MG63 (cell line): ENCODE results near the gene TACC3. TPM values are rescaled to one million over a fixed set of nuclear protein-coding genes. Genes with fewer than 3 reads are reported as not detected.

Experiments used
- DNase-seq: peaks from one replicate; pipeline ENCODE4 v3.0.0-alpha.2; 2020
- H3K27me3 ChIP-seq: fragments of 250-450 bp; sonication (Bioruptor Pico); 2 replicates; pipeline ENCODE4 v1.5.1; 2020; ENCODE audit warnings: mild to moderate bottlenecking, moderate library complexity
- H3K36me3 ChIP-seq: fragments of 250-450 bp; sonication (Bioruptor Pico); 2 replicates; pipeline ENCODE4 v1.5.1; 2020; ENCODE audit warnings: mild to moderate bottlenecking, moderate library complexity
- H3K4me3 ChIP-seq: fragments of 250-450 bp; sonication (Bioruptor Pico); 2 replicates; pipeline ENCODE4 v1.5.1; 2020; ENCODE audit warnings: mild to moderate bottlenecking, moderate library complexity
- H3K9me3 ChIP-seq: fragments of 250-450 bp; sonication (Bioruptor Pico); 2 replicates; pipeline ENCODE4 v1.5.1; 2020; ENCODE audit warnings: mild to moderate bottlenecking, moderate library complexity
- total RNA-seq: library from RNA; depleted of rRNA; stranded (reverse); fragments of >200 nt; shearing (Covaris generic); gene quantifications from 2 replicates; pipeline ENCODE4 v1.2.3, GENCODE V29; 2014; ENCODE audit warnings: low replicate concordance

The TACC3 gene
- total RNA-seq, 1 experiment from 2014 or later, result 67.1 TPM

DNA sequence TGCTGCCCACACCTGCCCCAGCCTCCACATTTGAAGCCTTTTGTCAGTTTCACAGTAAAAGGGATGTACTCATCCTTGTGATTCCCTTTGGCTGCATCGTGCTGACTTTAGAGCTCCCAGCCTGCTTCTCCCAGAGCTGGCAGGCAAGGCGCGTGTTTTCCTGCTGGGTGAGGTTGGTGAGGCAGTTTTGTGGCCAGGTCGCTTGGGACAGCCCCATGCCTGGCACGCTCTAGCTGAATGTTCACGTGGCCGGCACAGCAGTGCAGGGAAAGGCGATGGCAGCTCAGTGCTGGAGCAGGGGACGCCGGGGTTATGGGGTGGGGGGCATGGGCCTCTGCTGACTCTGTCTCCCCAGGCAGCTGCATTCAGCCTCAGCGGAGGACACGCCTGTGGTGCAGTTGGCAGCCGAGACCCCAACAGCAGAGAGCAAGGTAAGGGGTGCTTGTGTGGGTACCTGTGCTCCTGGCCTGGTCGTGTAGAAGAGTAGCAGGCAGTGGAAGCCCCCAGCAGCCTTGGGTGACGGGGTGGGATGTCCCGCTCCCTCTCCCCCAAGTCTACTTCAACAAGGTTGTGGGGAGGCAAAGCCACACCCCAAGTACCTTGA lies 9.3 kb downstream of the TACC3 start:
- DNase-seq, result no peak
- Histone ChIP-seq H3K36me3 (peaks cover 58% of the 10 kb centered on the region), H3K9me3 (no peaks in the 10 kb centered on the region), H3K4me3 (no peak overlapping the region), H3K27me3 (no peaks in the 10 kb centered on the region)

DNA sequence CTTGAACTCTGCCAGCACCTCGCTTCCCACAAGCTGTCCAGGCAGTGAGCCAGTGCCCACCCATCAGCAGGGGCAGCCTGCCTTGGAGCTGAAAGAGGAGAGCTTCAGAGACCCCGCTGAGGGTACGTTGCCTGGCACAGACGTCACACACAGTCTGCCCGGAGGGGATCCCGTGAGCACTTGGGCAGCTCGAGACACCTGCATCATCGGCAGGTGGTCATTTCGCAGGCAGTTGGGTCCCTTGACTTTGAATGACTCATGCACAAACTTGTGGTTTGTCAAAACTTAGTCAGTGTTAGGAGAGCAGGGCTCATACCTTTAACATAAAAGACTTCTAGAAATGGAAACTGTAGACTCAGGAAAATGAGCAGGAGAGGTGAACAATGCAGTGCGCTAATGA lies 9.9 kb downstream of the TACC3 start:
- no peak overlapping the region for H3K4me3 ChIP-seq
- H3K9me3 ChIP-seq, result no peaks in the 10 kb centered on the region
- H3K36me3 ChIP-seq, result peaks cover 58% of the 10 kb centered on the region
- H3K27me3 ChIP-seq, result no peaks in the 10 kb centered on the region
- DNase-seq, result no peak

DNA sequence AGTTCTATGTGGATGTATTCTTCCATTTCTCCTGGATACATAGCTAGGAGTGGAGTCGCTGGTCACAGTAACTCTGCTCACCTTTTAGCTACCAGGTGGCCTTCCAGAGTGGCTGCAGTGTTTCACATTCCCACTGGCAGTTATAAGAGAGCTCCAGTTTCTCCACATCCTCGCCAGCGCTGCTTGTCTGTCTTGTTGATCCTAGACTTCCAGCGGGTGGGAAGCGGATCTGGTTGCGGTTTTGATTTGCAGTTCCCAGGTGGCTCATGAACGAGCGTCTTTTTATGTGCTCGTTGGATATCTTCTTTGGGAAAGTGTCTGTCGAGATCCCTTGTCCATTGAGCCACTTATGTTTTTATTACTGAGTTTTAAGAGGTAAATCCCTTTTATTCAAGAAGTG lies 11.6 kb downstream of the TACC3 start:
- H3K4me3 ChIP-seq, result no peak overlapping the region
- no peaks in the 10 kb centered on the region for H3K9me3 ChIP-seq
- DNase-seq, result no peak
- H3K27me3 ChIP-seq, result no peaks in the 10 kb centered on the region
- peaks cover 53% of the 10 kb centered on the region for H3K36me3 ChIP-seq

DNA sequence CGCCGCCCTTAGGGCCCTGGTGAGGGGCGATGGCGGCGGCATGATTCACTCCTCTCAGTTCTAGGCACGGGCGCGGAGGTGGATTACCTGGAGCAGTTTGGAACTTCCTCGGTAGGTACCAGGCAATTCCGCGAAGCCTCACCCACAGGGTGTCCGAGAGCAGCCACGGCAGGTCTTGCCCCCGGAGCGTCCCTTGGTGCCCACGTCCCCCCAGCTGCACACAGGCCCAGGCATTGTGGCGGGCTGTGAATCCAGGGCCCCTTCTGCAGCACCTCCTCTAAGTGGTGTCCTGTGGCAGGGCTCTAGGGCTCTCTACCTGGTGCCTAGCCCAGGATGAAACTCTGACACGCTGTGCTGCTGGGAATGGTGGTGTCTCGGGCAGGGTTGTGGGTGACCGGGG lies 13.9 kb downstream of the TACC3 start:
- DNase-seq, result no peak
- H3K27me3 ChIP-seq, result no peaks in the 10 kb centered on the region
- H3K36me3 ChIP-seq, result peaks cover 43% of the 10 kb centered on the region
- H3K9me3 ChIP-seq, result no peaks in the 10 kb centered on the region
- no peak overlapping the region for H3K4me3 ChIP-seq

DNA sequence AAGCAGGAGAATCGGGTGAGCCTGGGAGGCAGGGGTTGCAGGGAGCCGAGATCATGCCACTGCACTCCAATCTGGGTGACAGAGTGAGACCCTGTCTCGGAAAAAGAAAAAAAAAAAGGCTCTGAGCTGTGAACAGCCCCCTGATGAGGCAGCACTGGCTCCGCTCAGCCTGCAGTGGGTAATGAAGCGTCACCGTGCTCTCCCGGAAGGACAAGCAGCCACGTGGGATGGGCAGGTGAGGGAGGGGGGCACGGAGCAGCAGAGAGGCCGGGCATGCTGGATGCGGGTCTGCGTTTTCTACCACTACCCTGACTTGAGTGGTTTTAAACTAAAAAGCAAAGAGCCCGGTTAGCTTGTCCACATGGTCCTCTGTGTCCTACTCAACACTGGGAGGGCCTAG lies 15.5 kb downstream of the TACC3 start:
- Histone ChIP-seq H3K27me3 (no peaks in the 10 kb centered on the region), H3K4me3 (no peak overlapping the region), H3K36me3 (peaks cover 45% of the 10 kb centered on the region), H3K9me3 (no peaks in the 10 kb centered on the region)
- DNase-seq, result no peak

DNA sequence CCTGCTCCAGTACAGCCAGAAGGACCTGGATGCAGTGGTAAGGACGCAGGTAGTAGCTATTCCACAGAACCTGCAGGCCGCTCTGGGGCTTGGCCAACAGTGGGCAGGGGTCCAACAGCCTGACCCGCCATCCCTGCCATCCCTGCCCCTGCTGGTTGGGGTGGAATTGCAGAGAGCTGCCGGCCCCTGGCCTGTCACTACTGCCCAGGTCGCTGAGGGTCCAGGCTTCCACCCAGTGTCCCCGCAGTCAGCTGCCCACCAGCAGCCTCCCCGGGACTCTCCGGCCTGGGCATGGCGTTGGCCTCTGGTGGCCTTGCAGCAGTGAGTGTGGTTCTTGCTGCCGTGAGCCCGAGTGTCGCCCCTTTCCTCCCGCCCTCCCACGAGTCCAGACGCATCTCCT lies 16.3 kb downstream of the TACC3 start:
- peaks cover 47% of the 10 kb centered on the region for H3K36me3 ChIP-seq
- DNase-seq, result no peak
- H3K27me3 ChIP-seq, result no peaks in the 10 kb centered on the region
- no peaks in the 10 kb centered on the region for H3K9me3 ChIP-seq
- H3K4me3 ChIP-seq, result no peak overlapping the region

DNA sequence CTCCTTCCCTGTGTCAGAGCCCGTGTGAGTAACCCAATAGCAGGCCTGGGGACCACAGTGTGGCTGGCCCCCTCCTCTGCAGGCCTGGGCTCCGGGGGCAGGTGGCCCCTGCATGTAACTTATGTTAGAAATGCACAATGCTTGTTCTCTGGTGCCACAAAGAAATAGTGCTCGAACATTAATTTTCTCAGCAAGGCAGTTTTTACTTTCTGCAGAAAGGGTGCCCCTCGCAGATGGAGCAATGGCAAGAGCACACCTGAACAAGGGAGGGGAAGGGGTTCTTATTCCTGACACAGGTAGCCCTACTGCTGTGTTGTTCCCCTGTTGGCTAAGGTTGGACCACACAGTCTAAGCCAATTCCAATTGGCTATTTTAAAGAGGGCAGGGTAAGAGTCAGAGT lies 17.1 kb downstream of the TACC3 start:
- no peak for DNase-seq
- H3K9me3 ChIP-seq, result no peaks in the 10 kb centered on the region
- H3K27me3 ChIP-seq, result no peaks in the 10 kb centered on the region
- no peak overlapping the region for H3K4me3 ChIP-seq
- H3K36me3 ChIP-seq, result peaks cover 40% of the 10 kb centered on the region

DNA sequence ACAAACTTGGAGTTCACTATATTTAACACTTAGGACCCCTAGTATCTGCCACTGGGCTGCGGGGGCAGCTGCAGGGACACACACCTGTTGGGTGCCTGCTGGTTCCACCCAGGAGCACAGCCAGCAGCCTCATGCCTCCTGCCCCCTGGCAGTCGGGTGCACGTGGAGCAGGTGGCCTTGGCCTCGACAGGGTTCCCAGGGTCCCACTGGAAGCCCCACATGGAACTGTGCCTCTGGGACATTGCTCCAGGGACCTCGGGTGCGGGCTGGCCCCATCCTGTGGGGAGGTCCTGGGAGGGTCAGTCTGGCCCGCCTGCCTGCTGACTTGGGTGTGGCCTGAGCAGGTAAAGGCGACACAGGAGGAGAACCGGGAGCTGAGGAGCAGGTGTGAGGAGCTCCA lies 18.0 kb downstream of the TACC3 start:
- peaks cover 35% of the 10 kb centered on the region for H3K36me3 ChIP-seq
- H3K9me3 ChIP-seq, result no peaks in the 10 kb centered on the region
- no peak overlapping the region for H3K4me3 ChIP-seq
- DNase-seq, result no peak
- no peaks in the 10 kb centered on the region for H3K27me3 ChIP-seq

DNA sequence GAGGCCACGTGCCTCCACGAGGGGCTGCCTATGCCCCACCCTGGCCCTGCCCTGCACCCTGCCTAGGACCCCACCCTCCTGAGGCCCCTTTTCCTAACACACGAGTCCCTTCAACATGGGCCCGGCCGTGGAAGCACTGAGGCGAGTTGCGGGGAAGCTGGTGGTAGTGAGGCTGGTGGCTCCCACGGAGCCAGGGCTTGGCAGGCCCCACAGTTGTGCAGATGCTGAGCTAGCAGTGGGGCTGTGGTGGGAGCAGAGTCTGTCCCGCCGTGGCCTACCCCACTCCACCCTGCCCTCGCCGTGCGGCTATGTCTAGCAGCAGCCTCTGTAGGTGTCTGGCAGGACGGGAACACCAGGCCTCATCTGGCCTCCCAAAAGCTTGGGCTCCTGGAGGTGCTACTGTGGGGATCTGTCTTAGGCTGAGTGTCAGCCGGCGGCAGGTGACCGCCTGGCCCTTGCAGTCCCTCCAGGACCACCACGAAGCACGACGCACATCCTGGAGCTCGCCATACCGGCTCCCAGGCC lies 18.8 kb downstream of the TACC3 start:
- no peak overlapping the region for H3K4me3 ChIP-seq
- H3K27me3 ChIP-seq, result no peaks in the 10 kb centered on the region
- H3K9me3 ChIP-seq, result no peaks in the 10 kb centered on the region
- peaks cover 30% of the 10 kb centered on the region for H3K36me3 ChIP-seq
- DNase-seq, result no peak

DNA sequence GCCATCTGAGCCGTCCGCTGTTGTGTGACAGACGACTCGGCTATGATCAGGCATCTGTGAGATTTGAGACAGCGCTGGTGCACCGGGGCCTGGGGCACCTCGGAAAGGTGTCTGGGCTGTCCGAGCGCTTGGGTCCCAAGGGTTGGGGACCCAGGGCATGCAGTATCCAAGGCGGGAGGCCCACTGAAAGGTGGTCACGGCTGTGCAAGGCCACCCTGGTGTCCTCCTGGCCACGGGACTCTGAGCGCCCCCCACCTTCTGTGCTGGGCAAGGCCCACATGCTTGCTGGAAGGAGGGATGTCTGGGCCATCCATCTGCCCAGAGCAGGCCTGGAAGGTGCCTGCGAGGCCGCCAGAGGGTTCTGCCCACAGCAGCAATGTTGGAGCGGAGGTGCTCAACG lies 19.9 kb downstream of the TACC3 start:
- Histone ChIP-seq H3K9me3 (no peaks in the 10 kb centered on the region), H3K27me3 (no peaks in the 10 kb centered on the region), H3K4me3 (no peak overlapping the region), H3K36me3 (peaks cover 22% of the 10 kb centered on the region)
- no peak for DNase-seq

DNA sequence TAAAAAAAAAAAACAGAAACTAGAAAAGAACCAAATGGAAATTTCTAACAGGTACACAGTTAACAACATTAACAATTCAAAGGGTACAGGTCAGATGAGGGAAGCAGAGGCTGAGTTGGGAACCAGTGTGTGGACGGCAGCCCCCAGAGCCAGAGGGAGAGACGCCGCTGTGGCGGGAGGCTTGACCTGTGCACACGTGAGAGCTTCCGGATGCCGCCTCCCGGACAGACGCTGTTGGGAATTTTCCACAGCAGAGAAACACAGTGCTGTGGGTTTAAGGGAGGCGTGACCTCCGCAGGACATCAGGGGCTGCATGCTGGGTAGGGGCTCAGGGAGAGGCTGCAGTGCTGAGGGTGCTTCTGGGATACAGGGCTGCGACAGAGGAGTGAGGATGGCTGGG lies 22.2 kb downstream of the TACC3 start:
- Histone ChIP-seq H3K4me3 (no peak overlapping the region), H3K9me3 (no peaks in the 10 kb centered on the region), H3K27me3 (no peaks in the 10 kb centered on the region), H3K36me3 (peaks cover 8% of the 10 kb centered on the region)
- DNase-seq, result no peak

DNA sequence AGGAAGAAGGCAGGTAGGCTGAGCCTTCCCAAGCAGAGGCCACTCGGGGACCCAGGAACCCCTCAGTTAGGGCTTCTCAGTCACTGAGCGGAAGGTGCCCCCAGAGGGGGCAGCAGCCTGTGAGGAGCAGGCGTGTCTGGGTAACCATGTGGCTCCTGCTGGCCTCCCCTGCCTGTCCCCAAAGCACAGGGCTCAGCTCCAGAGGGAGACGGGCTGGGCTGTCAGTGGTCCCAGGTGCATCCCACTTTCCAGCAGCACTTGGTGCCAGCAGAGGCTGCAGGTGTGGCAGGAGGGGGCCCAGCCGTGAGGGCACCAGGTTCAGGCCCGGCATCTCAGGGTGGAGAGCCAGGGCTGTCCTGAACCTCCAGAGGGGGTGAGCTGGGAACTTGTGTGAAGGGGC lies 22.7 kb downstream of the TACC3 start:
- DNase-seq, result no peak
- no peaks in the 10 kb centered on the region for H3K27me3 ChIP-seq
- no peaks in the 10 kb centered on the region for H3K9me3 ChIP-seq
- no peak overlapping the region for H3K4me3 ChIP-seq
- H3K36me3 ChIP-seq, result peaks cover 8% of the 10 kb centered on the region

DNA sequence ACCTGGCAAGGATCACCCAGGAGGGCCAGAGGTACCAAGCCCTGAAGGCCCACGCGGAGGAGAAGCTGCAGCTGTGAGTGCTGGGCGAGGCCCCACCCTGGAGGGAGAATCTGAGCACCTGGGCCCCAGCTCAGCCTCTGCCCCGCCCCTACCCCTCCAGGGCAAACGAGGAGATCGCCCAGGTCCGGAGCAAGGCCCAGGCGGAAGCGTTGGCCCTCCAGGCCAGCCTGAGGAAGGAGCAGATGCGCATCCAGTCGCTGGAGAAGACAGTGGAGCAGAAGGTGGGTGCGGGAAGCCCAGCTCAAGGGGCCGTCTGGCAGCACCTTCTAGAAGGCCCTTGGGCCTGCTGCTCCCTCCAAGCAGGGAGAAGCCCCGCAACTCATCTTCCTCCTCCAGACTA lies 23.2 kb downstream of the TACC3 start:
- DNase-seq, result no peak
- no peak overlapping the region for H3K4me3 ChIP-seq
- peaks cover 8% of the 10 kb centered on the region for H3K36me3 ChIP-seq
- H3K9me3 ChIP-seq, result no peaks in the 10 kb centered on the region
- H3K27me3 ChIP-seq, result no peaks in the 10 kb centered on the region

DNA sequence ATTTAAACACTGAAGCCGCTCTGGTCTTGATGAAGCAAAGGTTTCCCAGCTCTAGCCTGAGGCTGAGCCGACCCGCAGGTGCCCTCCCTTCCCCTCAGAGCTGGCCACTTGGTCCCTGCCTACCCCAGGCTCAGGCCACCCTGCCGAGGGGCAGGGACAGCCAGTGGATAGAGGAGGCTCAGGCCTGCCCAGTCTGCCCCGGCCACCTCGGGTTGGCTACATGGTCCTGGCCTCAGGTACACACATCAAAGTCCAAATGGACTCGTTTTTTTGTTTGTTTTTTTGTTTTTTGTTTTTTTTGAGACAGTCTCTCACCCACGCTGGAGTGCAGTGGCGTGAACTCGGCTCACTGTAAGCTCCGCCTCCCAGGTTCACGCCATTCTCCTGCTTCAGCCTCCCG lies 23.8 kb downstream of the TACC3 start:
- Histone ChIP-seq H3K27me3 (no peaks in the 10 kb centered on the region), H3K4me3 (no peak overlapping the region), H3K36me3 (peaks cover 8% of the 10 kb centered on the region), H3K9me3 (no peaks in the 10 kb centered on the region)
- DNase-seq, result no peak

DNA sequence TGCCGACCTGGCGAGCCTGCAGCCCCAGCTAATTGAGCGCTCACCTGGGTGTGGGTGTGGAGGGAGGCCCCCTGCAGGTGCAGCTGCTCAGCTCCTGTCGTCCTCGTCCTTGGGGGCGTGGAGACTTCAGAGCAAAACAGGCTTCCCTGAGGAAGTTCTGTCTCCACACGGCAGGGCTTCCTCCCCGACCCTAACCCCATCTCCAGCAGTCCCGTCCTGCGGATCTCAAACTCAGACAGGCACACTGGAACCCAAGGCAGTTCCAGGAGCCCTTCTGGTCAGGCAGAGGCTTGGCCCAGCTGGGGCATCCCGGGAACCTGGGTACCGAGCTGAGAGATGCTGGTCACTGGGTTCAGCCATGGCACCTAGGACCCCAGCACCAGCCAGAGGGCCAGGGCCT lies 24.4 kb downstream of the TACC3 start:
- DNase-seq, result no peak
- Histone ChIP-seq H3K27me3 (no peaks in the 10 kb centered on the region), H3K4me3 (no peak overlapping the region), H3K36me3 (peaks cover 8% of the 10 kb centered on the region), H3K9me3 (no peaks in the 10 kb centered on the region)

DNA sequence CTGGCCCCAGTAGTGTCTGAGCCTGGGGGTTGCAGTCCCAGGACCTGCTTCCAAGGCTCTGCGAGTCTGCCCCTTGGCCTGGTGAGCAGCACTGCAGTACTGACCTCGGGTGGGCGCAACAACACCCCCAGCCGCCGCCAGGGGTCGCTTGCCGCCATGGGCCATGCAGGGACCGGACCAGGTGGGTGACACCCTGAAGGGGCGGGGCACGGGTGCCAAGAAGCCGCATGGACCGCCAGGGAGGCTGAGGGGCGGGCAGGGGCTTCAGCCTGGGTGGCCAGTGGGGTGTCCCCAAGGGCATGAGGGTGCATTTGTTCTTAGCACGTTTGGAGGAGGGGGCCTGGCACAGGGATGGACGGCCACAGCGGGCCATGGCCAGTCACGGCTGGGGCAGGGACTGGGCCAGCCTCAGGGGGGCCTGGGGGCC lies 25.0 kb downstream of the TACC3 start:
- Histone ChIP-seq H3K9me3 (no peaks in the 10 kb centered on the region), H3K36me3 (peaks cover 7% of the 10 kb centered on the region), H3K27me3 (no peaks in the 10 kb centered on the region), H3K4me3 (no peak overlapping the region)
- DNase-seq, result peak; percentile 52

DNA sequence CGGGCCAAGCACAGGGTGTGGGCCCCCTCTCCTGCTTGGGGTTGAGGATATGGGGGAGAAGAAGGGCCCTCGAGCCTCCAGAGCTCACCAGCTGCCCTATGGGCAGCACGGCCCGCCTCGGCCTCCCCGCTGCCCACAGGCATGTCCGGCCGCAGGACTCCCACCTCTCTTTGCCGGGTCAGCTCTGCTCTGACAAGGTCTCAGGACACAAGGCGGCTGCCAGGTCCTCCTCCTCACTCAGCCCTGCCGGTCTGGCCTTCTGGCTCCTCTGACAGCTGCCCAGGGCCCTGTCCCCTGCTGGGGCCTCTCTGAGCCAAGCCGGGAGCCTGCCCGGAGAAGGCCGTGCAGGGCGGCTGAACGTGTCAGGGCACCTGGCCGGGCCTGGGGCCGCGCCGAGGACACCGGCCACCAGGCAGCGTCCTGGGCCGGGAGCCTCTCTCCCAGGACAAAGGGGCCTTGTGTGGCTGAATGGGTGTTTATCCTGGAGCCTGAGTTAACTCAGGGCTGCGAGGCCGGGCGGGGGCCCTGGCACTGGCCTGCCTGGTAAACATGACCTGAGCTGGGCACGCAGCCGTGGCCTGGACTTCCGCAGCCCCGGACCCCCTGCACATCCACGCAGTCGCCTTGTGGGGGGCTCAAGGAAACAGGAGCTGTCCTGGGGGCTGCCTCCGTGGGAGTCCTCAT lies 25.7 kb downstream of the TACC3 start:
- no peak for DNase-seq
- Histone ChIP-seq H3K27me3 (no peaks in the 10 kb centered on the region), H3K36me3 (no peaks in the 10 kb centered on the region; the same call in 1 of the 2 replicates), H3K9me3 (no peaks in the 10 kb centered on the region), H3K4me3 (no peak overlapping the region)

DNA sequence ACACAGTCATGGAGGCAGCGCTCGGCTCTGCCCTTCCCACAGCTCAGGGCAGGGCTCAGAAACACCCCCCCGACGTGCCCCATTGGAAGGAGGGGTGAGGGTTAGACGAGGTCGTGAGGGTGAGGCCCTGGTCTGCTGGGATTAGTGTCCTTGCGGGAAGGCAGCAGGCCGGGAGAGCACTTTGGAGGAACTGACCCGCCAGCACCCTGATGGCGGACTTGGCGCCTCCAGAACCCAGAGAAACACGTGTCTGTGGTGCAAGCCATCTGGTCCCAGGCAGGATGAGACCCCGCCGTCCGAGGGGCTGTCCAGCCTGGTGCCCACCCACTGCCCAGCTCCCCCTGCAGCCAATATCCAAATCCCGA lies 26.3 kb downstream of the TACC3 start:
- H3K36me3 ChIP-seq, result no peaks in the 10 kb centered on the region
- H3K27me3 ChIP-seq, result no peaks in the 10 kb centered on the region
- H3K9me3 ChIP-seq, result no peaks in the 10 kb centered on the region
- no peak for DNase-seq
- no peak overlapping the region for H3K4me3 ChIP-seq
